GM12872 (cell line): ENCODE measurements around the gene KDM4B.

Experiments
- CTCF ChIP-seq: IDR thresholded peaks from 3 replicates; pipeline ENCODE4 v1.5.1; 2011; ENCODE audit warnings: low read depth, mild to moderate bottlenecking, low read length, moderate library complexity; ENCODE audit not compliant: insufficient read depth

KDM4B gene

GRCh38 chr19:5138606-5139582 is 170.0 kb downstream of the KDM4B start:
- TF ChIP-seq CTCF, result no peak

- no peak for TF ChIP-seq CTCF
Observed at GRCh38 chr19:5139583-5140325, 170.8 kb downstream of the KDM4B start.

- TF ChIP-seq CTCF, result no peak
Observed at GRCh38 chr19:5141129-5141849, 172.4 kb downstream of the KDM4B start.

- no peak for TF ChIP-seq CTCF
Observed at GRCh38 chr19:5141850-5142724, 173.2 kb downstream of the KDM4B start.

GRCh38 chr19:5142725-5143097 is 173.8 kb downstream of the KDM4B start:
- TF ChIP-seq CTCF, result no peak

- no peak for TF ChIP-seq CTCF
Observed at GRCh38 chr19:5143471-5144411, 174.8 kb downstream of the KDM4B start.
